ENCODE data around the gene NRARP.
"Not testable (repeated sequence)": the region's sequence is repeated elsewhere in the genome, so short reads cannot be mapped to it uniquely, and the experiment has no call there.

Gene NRARP, protein sequence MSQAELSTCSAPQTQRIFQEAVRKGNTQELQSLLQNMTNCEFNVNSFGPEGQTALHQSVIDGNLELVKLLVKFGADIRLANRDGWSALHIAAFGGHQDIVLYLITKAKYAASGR

GRCh38 chr9:137302118-137302448 is at the start of gene NRARP:
Gene NRARP, minus strand, starts transcription at chr9:137302271. Its CDS starts 343 bp downstream, at chr9:137301928.
- DNase-seq (ENCODE audit: low read depth in 4 of 4, low spot score in 1 of 4), result peak; percentile 85 to 88 (median 88)

GRCh38 chr9:137350696-137351584 is 48.9 kb upstream of the NRARP start:
- DNase-seq (ENCODE audit: low read depth in 4 of 4, low spot score in 1 of 4), result no peak

DNA sequence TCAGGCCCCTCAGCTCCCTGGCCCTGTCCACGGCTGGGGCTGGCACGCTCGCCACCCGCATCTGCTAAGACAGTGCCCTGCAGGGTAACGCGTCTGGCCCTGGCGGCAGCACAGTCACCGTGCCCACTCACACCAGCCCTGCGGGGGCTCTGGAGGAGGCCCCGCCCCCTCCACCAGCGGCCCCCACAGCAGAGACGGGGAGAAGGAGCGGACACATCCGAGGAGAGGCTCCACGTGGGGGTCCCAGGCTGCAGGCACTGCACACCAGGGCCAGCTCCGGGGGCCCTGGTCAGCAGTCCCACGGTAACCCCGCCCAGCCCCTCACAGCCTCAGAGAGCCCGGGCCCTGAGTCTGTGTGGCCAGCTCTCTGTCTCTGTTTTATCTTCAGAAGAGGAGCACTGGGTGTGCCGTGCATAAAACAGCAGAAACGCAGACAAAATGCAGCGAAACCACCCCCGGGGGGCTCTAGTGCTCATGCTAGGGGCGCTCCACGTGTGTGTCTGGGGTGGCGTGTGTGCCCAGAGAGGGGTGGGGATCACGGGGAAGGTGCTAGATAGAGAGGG is 47.5 kb upstream of the NRARP start:
- DNase-seq (ENCODE audit: low read depth in 4 of 4, low spot score in 1 of 4), result no peak

DNA sequence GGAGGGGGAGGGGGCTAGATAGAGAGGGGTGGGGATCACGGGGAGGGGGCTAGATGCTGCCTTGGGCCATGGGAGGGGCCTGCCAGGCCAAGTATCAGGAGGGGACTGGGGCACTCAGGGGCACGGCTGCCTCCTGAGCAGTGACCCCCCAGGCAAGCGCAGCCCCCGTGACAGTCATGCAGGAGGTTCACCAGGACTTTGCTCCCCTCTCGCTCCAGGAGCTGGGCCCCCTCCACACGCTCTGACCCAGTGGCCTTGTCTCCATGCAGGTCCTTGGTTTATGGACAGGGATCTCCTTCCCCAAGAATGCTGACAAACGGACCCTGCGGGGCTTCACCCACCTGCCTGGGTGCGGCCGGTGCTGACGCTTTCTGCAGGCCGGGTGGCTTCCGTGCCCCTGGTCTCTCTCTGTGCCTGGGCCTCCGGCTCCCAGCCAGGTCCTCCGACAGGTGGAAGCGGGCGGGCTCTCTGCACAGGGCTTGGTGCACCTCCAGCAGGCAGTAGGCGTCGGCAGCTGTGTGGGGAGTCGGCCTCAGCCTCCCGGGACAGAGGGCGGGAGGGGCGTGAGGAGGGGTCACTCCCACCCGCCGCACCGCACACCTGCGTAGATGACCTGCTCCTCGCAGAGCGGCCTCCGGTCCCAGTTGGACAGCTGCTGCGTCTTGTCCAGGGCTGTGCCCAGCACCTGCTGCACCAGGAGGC is 46.8 kb upstream of the NRARP start:
- no peak for DNase-seq (ENCODE audit: low read depth in 4 of 4, low spot score in 1 of 4)

DNA sequence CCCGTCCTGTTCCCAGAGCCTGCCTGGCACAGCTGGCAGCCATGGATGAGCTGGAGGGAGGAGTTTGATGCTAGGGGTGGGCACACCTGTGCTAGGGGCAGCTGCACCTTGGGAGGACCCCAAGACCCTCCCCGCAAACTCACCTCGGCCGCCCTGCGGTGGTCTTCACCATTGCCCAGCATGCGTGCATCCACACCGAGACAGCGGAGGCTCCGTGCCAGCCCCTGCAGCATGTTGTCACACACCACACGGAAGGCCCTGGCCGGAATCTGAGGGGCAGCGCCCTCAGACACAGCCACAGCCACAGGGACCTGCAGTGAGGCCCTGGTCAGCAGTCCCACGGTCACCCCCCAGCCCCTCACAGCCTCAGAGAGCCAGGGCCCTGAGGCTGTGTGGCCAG is 45.9 kb upstream of the NRARP start:
- no peak for DNase-seq (ENCODE audit: low read depth in 4 of 4, low spot score in 1 of 4)

- DNase-seq (ENCODE audit: low read depth in 4 of 4, low spot score in 1 of 4), result no peak
Observed at GRCh38 chr9:137342482-137342881, 40.4 kb upstream of the NRARP start.

DNA sequence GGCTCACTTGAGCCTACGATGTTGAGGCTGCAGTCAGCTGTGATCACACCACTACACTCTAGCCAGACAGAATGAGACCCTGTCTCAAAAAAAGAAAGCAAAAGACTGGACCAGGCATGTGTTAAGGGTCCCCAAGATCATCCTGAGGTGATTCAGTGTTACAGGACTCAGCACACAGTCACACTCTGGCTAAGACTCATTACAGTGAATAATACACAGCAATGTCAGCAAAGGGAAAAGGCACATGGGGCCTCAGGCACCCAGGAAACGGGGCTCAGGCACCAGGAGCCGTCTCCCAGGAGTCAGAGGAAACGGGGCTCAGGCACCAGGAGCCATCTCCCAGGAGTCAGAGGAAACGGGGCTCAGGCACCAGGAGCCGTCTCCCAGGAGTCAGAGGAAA is 39.2 kb upstream of the NRARP start:
- no peak for DNase-seq (ENCODE audit: low read depth in 4 of 4, low spot score in 1 of 4)

- DNase-seq (ENCODE audit: low read depth in 4 of 4, low spot score in 1 of 4), result not testable (repeated sequence)
Observed at GRCh38 chr9:137339908-137340462, 37.9 kb upstream of the NRARP start.

DNA sequence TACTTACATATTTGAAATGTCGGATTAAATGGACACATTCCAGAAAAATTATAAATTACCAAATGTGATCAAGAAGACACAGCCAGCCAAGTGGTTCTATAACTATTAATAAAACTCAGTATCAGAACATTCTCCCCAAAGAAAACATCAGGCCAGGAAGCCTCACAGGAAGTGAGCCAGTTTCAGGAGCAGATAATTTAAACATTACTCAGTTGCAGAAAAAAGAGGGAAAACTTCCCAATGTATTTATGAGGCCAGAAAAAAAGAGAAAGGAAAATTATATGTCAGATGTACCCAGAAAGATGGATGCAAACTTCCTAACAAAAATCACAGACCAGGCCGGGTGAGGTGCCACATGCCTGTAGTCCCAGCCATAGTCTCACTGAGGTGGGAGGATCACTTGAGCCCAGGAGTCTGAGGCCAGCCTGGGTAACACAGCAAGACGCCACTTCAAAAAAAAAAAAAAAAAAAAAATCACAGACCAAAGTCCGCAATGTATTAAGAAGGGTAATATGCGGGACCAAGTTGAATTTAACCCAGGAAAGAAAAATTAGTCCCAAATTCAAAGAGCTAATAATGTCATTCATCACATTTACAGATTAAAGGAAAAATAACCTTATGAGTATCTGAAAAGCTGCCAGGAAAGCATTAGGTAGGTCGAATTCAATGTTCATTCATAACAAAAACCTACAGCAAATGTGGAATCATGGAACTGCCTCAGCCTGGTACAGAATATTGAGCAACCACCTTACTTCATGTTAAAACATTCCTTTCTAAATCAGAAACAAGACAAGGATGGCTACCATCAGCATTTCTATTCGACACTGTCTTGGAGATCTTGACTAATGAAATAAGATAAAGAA is 37.2 kb upstream of the NRARP start:
- no peak for DNase-seq (ENCODE audit: low read depth in 4 of 4, low spot score in 1 of 4)

GRCh38 chr9:137336735-137337134 is 34.7 kb upstream of the NRARP start:
- DNase-seq (ENCODE audit: low read depth in 4 of 4, low spot score in 1 of 4), result no peak

DNA sequence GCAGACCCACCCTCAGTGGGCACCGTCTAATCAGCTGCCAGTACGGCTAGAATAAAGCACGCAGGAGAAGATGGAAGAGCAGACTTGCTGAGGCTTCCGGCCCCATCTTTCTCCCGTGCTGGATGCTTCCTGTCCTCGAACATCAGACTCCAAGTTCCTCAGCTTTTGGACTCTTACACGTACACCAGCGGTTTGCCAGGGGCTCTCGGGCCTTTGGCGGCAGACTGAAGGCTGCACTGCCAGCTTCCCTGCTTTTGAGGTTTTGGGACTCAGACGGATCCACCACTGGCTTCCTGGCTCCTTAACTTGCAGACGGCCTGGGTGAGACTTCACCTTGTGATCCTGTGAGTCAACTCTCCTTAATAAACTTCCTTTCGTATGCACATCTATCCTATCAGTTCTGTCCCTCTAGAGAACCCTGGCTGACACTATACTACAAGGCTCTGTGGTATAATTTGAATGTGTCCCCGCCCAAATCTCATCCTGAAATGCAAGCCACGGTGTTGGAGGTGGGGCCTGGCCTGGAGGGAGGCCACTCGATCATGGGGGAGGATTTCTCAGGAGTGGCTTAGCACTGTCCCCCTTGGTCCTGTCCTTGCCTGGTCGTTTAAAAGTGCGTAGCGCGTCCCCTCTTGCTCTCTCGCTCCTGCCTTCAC is 31.1 kb upstream of the NRARP start:
- DNase-seq (ENCODE audit: low read depth in 4 of 4, low spot score in 1 of 4), result no peak

DNA sequence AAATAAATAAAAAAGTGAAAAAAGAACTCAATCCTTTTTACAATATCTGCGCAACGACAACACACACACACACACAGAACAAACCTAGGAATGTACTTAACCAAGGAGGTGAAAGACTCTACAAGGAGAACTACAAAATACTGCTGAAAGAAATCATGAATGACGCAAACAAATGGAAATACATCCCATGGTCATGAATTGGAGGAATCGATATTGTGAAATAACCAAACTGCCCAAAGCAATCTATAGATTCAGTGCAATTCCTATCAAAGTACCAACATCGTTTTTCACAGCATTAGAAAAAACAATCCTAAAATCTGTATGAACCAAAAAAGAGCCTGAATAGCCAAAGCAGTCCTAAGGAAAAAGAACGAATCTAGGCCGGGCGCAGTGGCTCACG is 29.9 kb upstream of the NRARP start:
- no peak for DNase-seq (ENCODE audit: low read depth in 4 of 4, low spot score in 1 of 4)

DNA sequence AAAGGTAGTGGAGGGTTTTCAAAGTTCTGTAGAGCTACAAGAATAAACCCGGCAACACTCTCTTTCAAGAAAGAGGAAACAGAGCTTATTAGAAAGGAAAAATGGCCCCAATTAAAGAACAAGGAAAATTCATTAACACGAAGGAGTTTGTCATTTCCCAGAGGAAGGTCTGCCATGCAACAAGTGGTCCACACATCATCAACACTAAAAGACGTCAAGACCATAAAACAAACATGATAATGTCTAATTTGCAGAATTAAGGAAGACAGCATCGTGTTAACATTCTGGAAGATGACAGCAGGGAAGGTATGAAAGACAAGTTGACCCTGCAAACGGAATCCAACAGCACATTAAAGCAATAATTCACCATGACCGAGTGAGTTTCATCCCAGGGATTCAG is 28.6 kb upstream of the NRARP start:
- DNase-seq (ENCODE audit: low read depth in 4 of 4, low spot score in 1 of 4), result no peak

DNA sequence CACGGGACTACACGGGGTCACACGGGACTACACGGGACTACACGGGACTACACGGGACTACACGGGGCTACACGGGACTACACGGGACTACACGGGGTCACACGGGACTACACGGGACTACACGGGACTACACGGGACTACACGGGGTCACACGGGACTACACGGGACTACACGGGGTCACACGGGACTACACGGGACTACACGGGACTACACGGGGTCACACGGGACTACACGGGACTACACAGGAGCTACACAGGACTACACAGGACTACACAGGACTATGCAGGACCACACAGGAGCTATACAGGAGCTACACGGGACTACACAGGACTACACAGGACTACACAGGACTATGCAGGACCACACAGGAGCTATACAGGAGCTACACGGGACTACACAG is 27.5 kb upstream of the NRARP start:
- DNase-seq (ENCODE audit: low read depth in 4 of 4, low spot score in 1 of 4), result not testable (repeated sequence)

- not testable (repeated sequence) for DNase-seq (ENCODE audit: low read depth in 4 of 4, low spot score in 1 of 4)
Observed at GRCh38 chr9:137327641-137328550, 25.8 kb upstream of the NRARP start.

GRCh38 chr9:137326445-137327065 is 24.5 kb upstream of the NRARP start:
- no peak for DNase-seq (ENCODE audit: low read depth in 4 of 4, low spot score in 1 of 4)

DNA sequence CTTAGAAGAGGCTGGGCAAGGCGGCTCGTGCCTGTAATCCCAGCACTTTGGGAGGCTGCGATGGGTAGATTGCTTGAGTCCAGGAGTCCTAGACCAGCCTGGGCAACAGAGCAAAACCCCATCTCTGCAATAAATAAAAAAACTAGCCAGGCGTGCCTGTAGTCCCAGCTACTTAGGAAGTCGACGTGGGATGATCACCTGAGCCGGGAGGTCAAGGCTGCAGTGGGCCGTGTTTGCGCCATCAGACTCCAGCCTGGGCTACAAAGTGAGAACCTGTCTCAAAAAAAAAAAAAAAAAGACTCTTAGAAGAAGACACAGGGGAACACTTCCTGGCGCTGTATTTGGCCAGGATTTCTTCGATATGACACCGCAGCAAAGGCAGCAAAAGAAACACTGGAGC is 23.7 kb upstream of the NRARP start:
- no peak for DNase-seq (ENCODE audit: low read depth in 4 of 4, low spot score in 1 of 4)

GRCh38 chr9:137325124-137325523 is 23.1 kb upstream of the NRARP start:
- DNase-seq (ENCODE audit: low read depth in 4 of 4, low spot score in 1 of 4), result no peak
